Measurements from ENCODE around the gene ST3GAL3. TPM values are rescaled to one million over a fixed set of nuclear protein-coding genes. Genes with fewer than 3 reads are reported as not detected.
A peak's percentile ranks its signal among the peaks of the same experiment; 100 is the strongest.

ST3GAL3 gene
- total and polyA plus RNA-seq, 5 experiments from 2014 or later, result 7.5 to 23.0 (median 10.9) TPM

DNA sequence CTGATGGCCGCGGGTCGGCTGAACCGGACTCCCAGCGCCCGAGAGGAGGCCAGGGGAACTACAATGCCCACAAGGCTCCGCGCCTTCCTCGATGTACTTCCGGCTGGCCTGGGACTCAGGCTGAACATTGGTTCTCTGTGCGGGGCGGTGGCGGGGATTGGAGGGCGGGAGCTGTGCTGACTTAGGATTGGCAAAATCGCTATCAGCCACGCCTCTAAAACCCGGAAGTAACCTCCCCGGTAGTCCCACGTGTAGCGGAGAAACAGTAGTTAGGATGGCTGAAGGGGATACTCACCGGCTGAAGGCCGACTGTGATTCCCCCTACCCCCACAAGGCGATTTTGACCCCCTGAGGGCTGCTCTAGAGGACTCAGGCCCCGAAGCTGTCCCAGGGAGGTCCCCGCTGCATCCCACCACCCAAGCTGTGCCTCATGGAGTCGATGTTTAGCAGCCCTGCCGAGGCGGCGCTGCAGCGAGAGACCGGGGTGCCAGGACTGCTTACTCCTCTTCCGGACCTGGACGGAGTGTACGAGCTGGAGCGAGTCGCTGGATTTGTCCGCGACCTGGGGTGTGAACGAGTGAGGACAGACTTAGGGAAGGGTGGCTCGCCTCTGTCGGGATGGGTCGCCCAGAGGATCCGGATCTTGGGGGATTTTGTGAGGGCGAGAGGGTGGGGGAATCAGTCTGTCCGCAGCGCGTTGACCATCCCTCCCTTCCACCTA is 262.6 kb downstream of the ST3GAL3 start, which contains the start of gene DPH2:
DPH2 (plus strand) TSS at position 265 of the 721 bp plus-strand sequence; CDS start at position 431, 166 bp downstream.
- H3K9me3 Mint-ChIP-seq, result no peaks in the 10 kb centered on the region
- ATAC-seq (peak; percentile 86 to 88), DNase-seq (peak; percentile 78 to 98 (median 92))
- POLR2A ChIA-PET, result interaction anchor here (0.7 to 2.1 kb wide), 5 partner anchors 14 to 123 kb away, joined by 3 to 13 read pairs (median 4); partner anchors contain the start of gene IPO13
- no peaks in the 10 kb centered on the region for H3K27me3 Mint-ChIP-seq
- H3K4me3 Mint-ChIP-seq, result peak within 1 kb of the TSS; percentile 89 to 96 (median 94)
- peak within 1 kb of the TSS; percentile 76 to 94 (median 90) for H3K27ac Mint-ChIP-seq
- H3K36me3 Mint-ChIP-seq, result peaks cover 0 to 11% (median 0%) of the 10 kb centered on the region in 3 donors
- peaks cover 17 to 37% (median 34%) of the 10 kb centered on the region in 4 donors for H3K4me1 Mint-ChIP-seq

DNA sequence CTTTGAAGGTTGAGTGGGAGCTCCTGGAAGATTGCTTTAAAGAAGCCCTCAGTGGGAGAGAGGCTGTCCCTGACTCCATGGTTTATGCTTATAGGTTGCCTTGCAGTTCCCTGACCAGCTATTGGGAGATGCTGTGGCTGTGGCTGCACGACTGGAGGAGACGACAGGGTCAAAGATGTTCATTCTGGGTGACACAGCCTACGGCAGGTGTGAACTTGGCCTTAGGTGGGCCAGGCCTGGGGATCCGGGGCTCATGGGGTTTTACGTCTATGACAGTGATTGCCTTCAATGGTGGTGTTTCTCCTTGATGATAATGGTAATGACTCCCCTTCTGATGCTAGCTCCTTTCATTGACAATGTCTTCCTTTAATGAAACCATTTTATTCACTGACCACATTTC is 263.2 kb downstream of the ST3GAL3 start:
- Mint-ChIP-seq H3K36me3 (peaks cover 0 to 11% (median 0%) of the 10 kb centered on the region in 3 donors), H3K4me1 (peaks cover 17 to 37% (median 36%) of the 10 kb centered on the region in 4 donors), H3K9me3 (no peaks in the 10 kb centered on the region), H3K27ac (peak overlapping the region in 6 of 10 donors; percentile 84 to 94 (median 90)), H3K27me3 (no peaks in the 10 kb centered on the region), H3K4me3 (peak overlapping the region; percentile 89 to 96 (median 94))
- ATAC-seq, result no peak
- no peak for DNase-seq
- POLR2A ChIA-PET, result interaction anchor here (1.0 to 2.1 kb wide), 3 partner anchors 17 to 24 kb away, joined by 4 to 13 read pairs (median 6); partner anchors contain the start of gene IPO13

DNA sequence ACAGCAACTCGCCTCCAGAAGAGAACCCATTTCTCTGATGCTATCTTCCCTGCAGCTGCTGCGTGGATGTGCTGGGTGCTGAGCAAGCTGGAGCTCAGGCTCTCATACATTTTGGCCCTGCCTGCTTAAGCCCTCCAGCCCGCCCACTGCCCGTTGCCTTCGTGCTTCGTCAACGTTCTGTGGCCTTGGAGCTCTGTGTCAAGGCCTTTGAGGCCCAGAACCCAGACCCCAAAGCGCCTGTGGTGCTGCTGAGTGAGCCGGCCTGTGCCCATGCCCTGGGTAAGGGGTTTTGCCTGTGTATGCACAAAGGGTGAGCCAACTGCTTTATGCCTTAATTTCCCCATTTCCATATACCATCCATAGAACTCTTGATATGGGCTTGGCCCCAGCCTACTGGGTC is 263.6 kb downstream of the ST3GAL3 start:
- DNase-seq (no peak), ATAC-seq (no peak)
- H3K27me3 Mint-ChIP-seq, result no peaks in the 10 kb centered on the region
- H3K4me3 Mint-ChIP-seq, result peak overlapping the region; percentile 89 to 96 (median 94)
- peaks cover 0 to 11% (median 0%) of the 10 kb centered on the region in 3 donors for H3K36me3 Mint-ChIP-seq
- H3K27ac Mint-ChIP-seq, result peak overlapping the region in 5 of 10 donors; percentile 13 to 94 (median 22)
- no peaks in the 10 kb centered on the region for H3K9me3 Mint-ChIP-seq
- H3K4me1 Mint-ChIP-seq, result peaks cover 20 to 41% (median 40%) of the 10 kb centered on the region in 4 donors
- POLR2A ChIA-PET, result interaction anchor here (1.6 to 2.1 kb wide), 2 partner anchors 17 to 25 kb away, joined by 6 to 13 read pairs; partner anchors contain the start of gene IPO13

DNA sequence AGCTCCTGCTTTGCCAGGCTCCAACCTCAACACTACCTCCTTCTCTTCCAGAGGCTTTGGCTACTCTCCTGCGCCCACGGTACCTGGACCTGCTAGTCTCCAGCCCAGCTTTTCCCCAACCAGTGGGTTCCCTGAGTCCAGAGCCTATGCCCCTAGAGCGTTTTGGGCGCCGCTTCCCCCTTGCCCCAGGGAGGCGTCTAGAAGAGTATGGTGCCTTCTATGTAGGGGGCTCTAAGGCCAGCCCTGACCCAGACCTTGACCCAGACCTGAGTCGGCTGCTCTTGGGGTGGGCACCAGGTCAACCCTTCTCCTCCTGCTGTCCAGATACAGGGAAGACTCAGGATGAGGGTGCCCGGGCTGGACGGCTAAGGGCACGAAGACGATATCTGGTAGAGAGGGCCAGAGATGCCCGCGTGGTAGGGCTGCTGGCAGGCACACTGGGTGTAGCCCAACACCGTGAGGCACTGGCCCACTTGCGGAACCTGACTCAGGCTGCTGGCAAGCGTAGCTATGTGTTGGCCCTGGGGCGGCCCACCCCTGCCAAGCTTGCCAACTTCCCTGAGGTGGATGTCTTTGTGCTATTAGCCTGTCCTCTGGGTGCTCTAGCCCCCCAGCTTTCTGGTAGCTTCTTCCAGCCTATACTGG is 264.1 kb downstream of the ST3GAL3 start:
- POLR2A ChIA-PET, result interaction anchor here (1.6 to 2.1 kb wide), 2 partner anchors 18 to 25 kb away, joined by 6 to 13 read pairs; partner anchors contain the start of gene IPO13
- H3K4me3 Mint-ChIP-seq, result peak overlapping the region; percentile 89 to 96 (median 94)
- no peak for DNase-seq
- H3K36me3 Mint-ChIP-seq, result peaks cover 0 to 14% (median 0%) of the 10 kb centered on the region in 3 donors
- no peak for ATAC-seq
- no peaks in the 10 kb centered on the region for H3K27me3 Mint-ChIP-seq
- H3K9me3 Mint-ChIP-seq, result no peaks in the 10 kb centered on the region
- H3K4me1 Mint-ChIP-seq, result peaks cover 21 to 47% (median 46%) of the 10 kb centered on the region in 4 donors
- H3K27ac Mint-ChIP-seq, result peak overlapping the region in 1 of 10 donors; percentile 22

DNA sequence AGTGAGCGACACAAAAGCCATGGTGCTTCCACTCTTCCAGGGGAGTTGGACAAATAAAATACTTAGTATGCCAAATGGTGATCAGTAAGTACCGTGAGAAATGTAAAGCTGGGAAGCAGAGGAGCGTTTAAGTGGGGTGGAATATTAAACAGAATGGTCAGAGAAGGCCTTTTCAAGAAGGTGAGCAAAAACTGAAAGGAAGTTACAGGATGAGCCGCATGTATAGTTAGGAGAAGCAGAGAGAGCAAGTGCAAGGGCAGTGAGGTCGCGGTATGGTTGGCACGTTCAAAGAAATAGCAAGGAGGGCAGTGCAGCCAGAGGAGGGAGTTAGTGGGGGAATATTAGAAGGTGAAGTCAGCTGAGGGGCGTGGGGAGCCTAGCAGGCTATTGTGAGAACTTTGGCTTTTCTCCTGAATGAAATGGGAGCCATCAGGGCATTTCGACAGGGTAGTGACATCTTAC is 266.7 kb downstream of the ST3GAL3 start:
- H3K36me3 Mint-ChIP-seq, result peaks cover 0 to 33% (median 11%) of the 10 kb centered on the region in 3 donors
- peaks cover 0 to 4% (median 0%) of the 10 kb centered on the region in 5 donors for H3K27me3 Mint-ChIP-seq
- peak overlapping the region; percentile 84 to 97 (median 94) for H3K4me3 Mint-ChIP-seq
- peaks cover 38 to 70% (median 68%) of the 10 kb centered on the region in 4 donors for H3K4me1 Mint-ChIP-seq
- POLR2A ChIA-PET, result interaction anchor here (0.8 to 2.6 kb wide), 6 partner anchors 16 to 56 kb away, joined by 3 to 12 read pairs (median 8); partner anchors contain the start of gene IPO13
- peak overlapping the region; percentile 89 to 98 (median 96) for H3K27ac Mint-ChIP-seq
- no peak for ATAC-seq
- H3K9me3 Mint-ChIP-seq, result no peaks in the 10 kb centered on the region
- DNase-seq, result no peak

DNA sequence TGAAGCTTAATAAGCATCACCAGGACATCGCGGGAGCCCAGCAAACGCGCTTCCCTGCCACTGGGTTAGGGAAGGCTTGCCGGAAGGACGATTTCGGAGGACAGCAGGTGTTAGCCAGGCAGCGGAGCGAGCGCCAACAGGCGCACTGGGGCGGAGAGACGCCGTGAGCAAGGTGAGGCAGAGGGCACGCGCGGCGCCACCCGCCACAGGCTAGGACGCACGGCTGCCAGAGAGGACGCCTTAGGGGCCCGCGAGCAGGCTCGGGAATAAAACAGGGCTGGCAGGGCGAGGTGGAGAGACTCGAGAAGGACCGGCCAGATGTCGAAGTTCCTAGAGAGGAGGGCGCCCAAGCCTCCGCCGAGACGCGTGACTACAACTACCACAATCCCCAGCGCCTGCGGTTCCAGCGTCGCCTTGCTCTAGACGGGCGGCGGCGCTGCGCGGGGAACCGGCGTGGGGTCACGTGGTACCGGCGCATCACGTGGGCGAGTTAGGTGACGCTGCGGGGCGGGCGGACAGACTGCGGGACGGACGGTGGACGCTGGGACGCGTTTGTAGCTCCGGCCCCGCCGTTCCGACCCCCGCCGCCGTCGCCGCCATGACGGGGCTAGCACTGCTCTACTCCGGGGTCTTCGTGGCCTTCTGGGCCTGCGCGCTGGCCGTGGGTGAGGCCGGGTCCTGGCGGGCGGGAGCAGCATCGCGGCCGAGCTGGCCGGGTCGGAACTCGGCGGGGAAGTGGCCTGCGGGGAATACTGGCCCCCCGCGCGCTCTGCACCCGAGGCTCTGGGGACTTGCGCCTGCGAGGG is 267.3 kb downstream of the ST3GAL3 start, which contains the start of gene ATP6V0B:
ATP6V0B (plus strand) TSS at position 518 of the 806 bp plus-strand sequence; CDS start at position 599, 81 bp downstream.
- H3K27ac Mint-ChIP-seq, result peak within 1 kb of the TSS; percentile 89 to 98 (median 96)
- H3K27me3 Mint-ChIP-seq, result peaks cover 0 to 5% (median 0%) of the 10 kb centered on the region in 5 donors
- H3K36me3 Mint-ChIP-seq, result peaks cover 0 to 33% (median 11%) of the 10 kb centered on the region in 3 donors
- peaks cover 35 to 65% (median 63%) of the 10 kb centered on the region in 4 donors for H3K4me1 Mint-ChIP-seq
- POLR2A ChIA-PET, result interaction anchor here (0.8 to 2.6 kb wide), 12 partner anchors 8 to 325 kb away, joined by 3 to 12 read pairs (median 5); partner anchors contain the start of genes IPO13, KDM4A and SLC6A9
- peak within 1 kb of the TSS; percentile 84 to 97 (median 94) for H3K4me3 Mint-ChIP-seq
- peak; percentile 86 to 95 (median 89) for DNase-seq
- peak; percentile 71 to 80 for ATAC-seq
- H3K9me3 Mint-ChIP-seq, result no peaks in the 10 kb centered on the region

DNA sequence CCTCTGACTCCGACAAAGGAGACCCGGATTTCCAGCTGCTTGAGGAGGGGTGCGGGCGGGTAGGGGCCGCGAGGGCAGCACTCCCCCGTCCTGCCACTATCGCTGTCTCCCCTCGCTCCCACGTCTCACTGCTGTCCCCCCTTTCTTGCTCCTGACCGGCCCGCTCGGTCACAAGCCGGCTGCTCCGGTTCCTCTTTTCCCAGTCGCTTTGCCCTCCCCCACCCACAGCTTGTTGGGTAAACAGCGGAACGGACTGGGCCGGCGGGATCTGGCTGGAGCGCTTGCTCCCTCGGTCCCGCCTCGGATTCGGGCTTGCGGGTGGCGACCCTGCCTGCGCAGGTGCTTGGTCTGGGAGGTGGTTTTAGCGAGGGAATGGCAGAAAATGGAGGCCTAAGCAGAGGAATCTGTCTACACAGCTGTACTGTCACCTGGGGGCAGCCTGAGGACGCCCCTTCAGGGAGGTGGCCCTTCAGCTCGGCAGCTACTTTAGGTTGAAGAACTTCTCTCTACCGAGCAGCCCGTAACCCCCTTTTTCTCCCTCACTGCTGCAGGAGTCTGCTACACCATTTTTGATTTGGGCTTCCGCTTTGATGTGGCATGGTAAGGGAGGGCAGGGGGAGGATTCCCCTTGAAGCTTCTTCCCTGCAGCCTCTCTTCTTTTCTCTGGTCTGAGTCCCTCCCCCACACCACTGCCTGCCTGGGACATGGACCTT is 268.1 kb downstream of the ST3GAL3 start:
- H3K4me3 Mint-ChIP-seq, result peak overlapping the region; percentile 84 to 97 (median 93)
- H3K4me1 Mint-ChIP-seq, result peaks cover 33 to 64% (median 61%) of the 10 kb centered on the region in 4 donors
- H3K36me3 Mint-ChIP-seq, result peaks cover 0 to 35% (median 11%) of the 10 kb centered on the region in 3 donors
- H3K9me3 Mint-ChIP-seq, result no peaks in the 10 kb centered on the region
- peaks cover 0 to 11% (median 3%) of the 10 kb centered on the region in 5 donors for H3K27me3 Mint-ChIP-seq
- ATAC-seq (peak; percentile 28 to 35), DNase-seq (peak in 9 of 10 donors; percentile 20 to 75 (median 53))
- POLR2A ChIA-PET, result interaction anchor here (1.1 to 2.6 kb wide), 12 partner anchors 9 to 325 kb away, joined by 3 to 12 read pairs (median 5); partner anchors contain the start of genes IPO13, KDM4A and SLC6A9
- H3K27ac Mint-ChIP-seq, result peak overlapping the region; percentile 43 to 96 (median 92)

DNA sequence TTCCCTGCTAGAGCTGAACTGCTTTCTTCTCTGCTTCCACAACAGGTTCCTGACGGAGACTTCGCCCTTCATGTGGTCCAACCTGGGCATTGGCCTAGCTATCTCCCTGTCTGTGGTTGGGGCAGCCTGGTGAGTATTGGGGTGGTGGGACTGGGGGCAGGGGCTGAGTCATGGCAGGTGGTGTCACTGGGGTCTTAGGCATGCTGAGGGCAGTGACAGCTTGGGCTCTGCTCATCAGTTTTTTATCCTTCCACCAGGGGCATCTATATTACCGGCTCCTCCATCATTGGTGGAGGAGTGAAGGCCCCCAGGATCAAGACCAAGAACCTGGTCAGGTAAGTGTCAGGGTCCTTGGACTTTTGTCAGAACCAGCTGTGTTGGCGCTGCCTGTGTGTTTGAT is 268.7 kb downstream of the ST3GAL3 start:
- peaks cover 3 to 15% (median 9%) of the 10 kb centered on the region in 5 donors for H3K27me3 Mint-ChIP-seq
- H3K4me1 Mint-ChIP-seq, result peaks cover 37 to 62% (median 56%) of the 10 kb centered on the region in 4 donors
- POLR2A ChIA-PET, result interaction anchor here (1.1 to 2.6 kb wide), 7 partner anchors 12 to 56 kb away, joined by 3 to 12 read pairs (median 8); partner anchors contain the start of genes IPO13 and SLC6A9
- H3K36me3 Mint-ChIP-seq, result peaks cover 0 to 35% (median 11%) of the 10 kb centered on the region in 3 donors
- no peak for ATAC-seq
- H3K9me3 Mint-ChIP-seq, result no peaks in the 10 kb centered on the region
- peak overlapping the region; percentile 84 to 97 (median 93) for H3K4me3 Mint-ChIP-seq
- no peak for DNase-seq
- peak overlapping the region in 8 of 10 donors; percentile 43 to 96 (median 92) for H3K27ac Mint-ChIP-seq

DNA sequence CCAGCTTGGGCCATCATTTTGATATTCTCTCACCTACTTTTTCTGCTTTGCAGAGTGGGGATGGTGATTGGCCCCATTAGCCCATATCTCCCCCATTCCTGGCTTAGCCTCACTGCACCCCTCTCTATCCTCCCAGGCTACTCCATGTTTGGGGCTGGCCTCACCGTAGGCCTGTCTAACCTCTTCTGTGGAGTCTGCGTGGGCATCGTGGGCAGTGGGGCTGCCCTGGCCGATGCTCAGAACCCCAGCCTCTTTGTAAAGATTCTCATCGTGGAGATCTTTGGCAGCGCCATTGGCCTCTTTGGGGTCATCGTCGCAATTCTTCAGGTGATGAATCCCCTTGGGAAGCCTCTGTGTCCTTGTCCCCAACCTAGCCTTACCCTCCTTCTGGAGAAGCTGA is 269.6 kb downstream of the ST3GAL3 start:
- Mint-ChIP-seq H3K4me3 (peak overlapping the region; percentile 30 to 97 (median 88)), H3K4me1 (peaks cover 37 to 60% (median 53%) of the 10 kb centered on the region in 4 donors), H3K27ac (peak overlapping the region in 3 of 10 donors; percentile 34 to 43 (median 43)), H3K36me3 (peaks cover 0 to 34% (median 11%) of the 10 kb centered on the region in 3 donors), H3K27me3 (peaks cover 3 to 19% (median 11%) of the 10 kb centered on the region in 5 donors), H3K9me3 (no peaks in the 10 kb centered on the region)
- POLR2A ChIA-PET, result interaction anchor here (1.3 kb wide), 1 partner anchor 15 kb away, joined by 4 read pairs; no protein-coding TSS in a partner anchor
- ATAC-seq (no peak), DNase-seq (no peak)

DNA sequence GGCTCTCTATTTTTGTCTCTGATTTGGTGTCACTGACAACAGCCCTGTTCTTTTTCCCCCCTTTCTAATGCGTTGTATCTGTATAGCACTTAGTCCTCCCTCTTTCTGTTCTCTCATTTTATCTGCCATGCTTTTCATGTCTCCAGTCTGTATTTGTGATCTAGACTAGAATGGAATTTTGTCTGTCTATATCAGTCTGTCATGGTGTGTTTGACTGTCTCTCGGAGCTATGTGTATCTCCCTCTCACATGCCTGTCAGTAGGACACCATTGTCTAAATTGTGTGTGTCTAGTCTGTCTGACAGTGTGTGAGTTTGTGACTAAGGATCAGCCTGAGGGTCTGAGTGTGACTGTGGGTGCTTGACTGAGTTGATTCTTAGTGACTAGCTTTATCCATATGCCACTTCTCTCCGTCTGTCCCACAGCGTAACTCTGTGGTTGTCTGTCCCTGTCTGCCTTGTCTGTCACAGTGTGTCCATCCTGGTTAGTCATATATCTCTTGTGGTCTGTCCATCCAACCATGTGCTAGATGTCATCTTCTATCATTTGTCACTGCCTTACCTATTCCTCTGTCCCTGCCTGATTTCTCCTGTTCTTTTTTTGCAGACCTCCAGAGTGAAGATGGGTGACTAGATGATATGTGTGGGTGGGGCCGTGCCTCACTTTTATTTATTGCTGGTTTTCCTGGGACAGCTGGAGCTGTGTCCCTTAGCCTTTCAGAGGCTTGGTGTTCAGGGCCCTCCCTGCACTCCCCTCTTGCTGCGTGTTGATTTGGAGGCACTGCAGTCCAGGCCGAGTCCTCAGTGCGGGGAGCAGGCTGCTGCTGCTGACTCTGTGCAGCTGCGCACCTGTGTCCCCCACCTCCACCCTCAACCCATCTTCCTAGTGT is 270.3 kb downstream of the ST3GAL3 start:
- no peak for DNase-seq
- Mint-ChIP-seq H3K27me3 (peaks cover 3 to 19% (median 11%) of the 10 kb centered on the region in 5 donors), H3K36me3 (peaks cover 0 to 28% (median 11%) of the 10 kb centered on the region in 3 donors), H3K27ac (peak overlapping the region in 4 of 10 donors; percentile 18 to 50 (median 43)), H3K4me3 (peak overlapping the region; percentile 47 to 97 (median 80)), H3K4me1 (peaks cover 37 to 60% (median 53%) of the 10 kb centered on the region in 4 donors), H3K9me3 (no peaks in the 10 kb centered on the region)
- POLR2A ChIA-PET, result no interaction called here
- no peak for ATAC-seq
